Body of pancreas (tissue), 4 donors: Measurements from ENCODE around the gene RBM12. TPM values are rescaled to one million over a fixed set of nuclear protein-coding genes. Genes with fewer than 3 reads are reported as not detected.

Source experiments
- ATAC-seq: fragments of 150-250 bp; one replicate; pipeline ENCODE4 v1.9.1; 2016
- DNase-seq, 4 donors: peaks; one replicate each; pipeline ENCODE4 v3.0.0-alpha.2; 2019
- H3K27ac ChIP-seq, 4 donors: fragments of 200-600 bp; sonication (generic); 1 replicate in 3 of 4; 2 replicates in 1 of 4; pipeline versions ENCODE4 v1.5.1 to v1.6.1; 2016 to 2019; ENCODE audit warnings: mild to moderate bottlenecking in 1 of 4, mixed read lengths in 1 of 4, moderate library complexity in 1 of 4
- H3K27me3 ChIP-seq, 2 donors: fragments of 200-600 bp; sonication (generic); one replicate each; pipeline ENCODE4 v1.6.0; 2016; ENCODE audit warnings: mild to moderate bottlenecking in 1 of 2
- H3K36me3 ChIP-seq, 2 donors: fragments of 200-600 bp; sonication (generic); replicated peaks in 1 of 2; 2 replicates each; pipeline ENCODE4 v1.5.1; 2016; ENCODE audit warnings: low read depth in 2 of 2; ENCODE audit not compliant: insufficient read depth in 1 of 2
- H3K4me1 ChIP-seq: fragments of 200-600 bp; sonication (generic); one replicate; pipeline ENCODE4 v1.6.0; 2016
- H3K4me3 ChIP-seq, 2 donors: fragments of 200-600 bp; sonication (generic); 1 replicate in 1 of 2; 2 replicates in 1 of 2; pipeline ENCODE4 v1.5.1; 2016 to 2019
- H3K9me3 ChIP-seq, 3 donors: fragments of 200-600 bp; sonication (generic); 1 replicate in 2 of 3; 2 replicates in 1 of 3; pipeline ENCODE4 v1.5.1; 2016
- POLR2A ChIP-seq, 3 donors: fragments of 450-650 bp; IDR thresholded peaks; one replicate each; pipeline ENCODE4 v1.6.1; 2016; ENCODE audit warnings: antibody characterized with exemption in 3 of 3, mild to moderate bottlenecking in 2 of 3
- WGBS, 2 donors: methylation state at CpG; one replicate each; pipeline ENCODE4 v1.1.5; 2017; 5-methylcytosine and 5-hydroxymethylcytosine counted together
- intact Hi-C: fragments of 100-400 bp; cut with DNase I; formaldehyde crosslinking; loops from one replicate; pipeline ENCODE4 v1.15.1; 2023
- total RNA-seq, 2 donors: library from RNA; depleted of rRNA; stranded (reverse); fragments of >200 nt; gene quantifications; one replicate each; pipeline ENCODE4 v1.1.0, GENCODE V29; 2016
- TF ChIP-seq, protein P1 (sequence below), 7 experiments: fragments of 450-650 bp in 4 of 7; fragments of 200-600 bp in 3 of 7; sonication (generic) in 3 of 7; IDR thresholded peaks; one replicate each; pipeline ENCODE4 v1.5.1; 2016 to 2019; ENCODE audit warnings: antibody characterized with exemption in 7 of 7

Gene RBM12
- total RNA-seq, 2 donors from 2014 or later, result 14.8 to 22.3 TPM

DNA sequence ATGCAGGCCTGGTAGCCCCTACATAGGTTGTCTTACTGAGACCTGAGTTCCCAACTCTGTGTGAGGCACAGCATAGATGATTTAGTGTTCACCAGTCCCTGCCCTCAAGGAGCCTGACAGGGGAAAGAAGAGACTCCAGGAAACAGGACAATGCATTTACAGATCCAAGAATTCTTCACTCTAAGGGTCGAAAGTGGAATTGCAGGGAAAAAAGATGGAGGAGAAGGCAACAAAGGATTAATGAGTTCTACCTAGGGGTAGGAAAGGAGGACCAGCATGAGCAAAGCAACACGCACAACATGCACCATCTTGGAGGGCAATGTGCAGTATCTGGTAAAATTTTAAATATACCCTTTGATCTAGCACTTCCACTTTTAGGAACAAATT is 43.1 kb downstream of the RBM12 start:
- WGBS, 2 donors, result 84 to 92% methylated on average over 2 of the region's 2 CpGs
- intact Hi-C loops, result no loop called here
- no peak for TF ChIP-seq POLR2A (IDR thresholded peaks at IDR 0.05)
- TF ChIP-seq, protein P1, sequence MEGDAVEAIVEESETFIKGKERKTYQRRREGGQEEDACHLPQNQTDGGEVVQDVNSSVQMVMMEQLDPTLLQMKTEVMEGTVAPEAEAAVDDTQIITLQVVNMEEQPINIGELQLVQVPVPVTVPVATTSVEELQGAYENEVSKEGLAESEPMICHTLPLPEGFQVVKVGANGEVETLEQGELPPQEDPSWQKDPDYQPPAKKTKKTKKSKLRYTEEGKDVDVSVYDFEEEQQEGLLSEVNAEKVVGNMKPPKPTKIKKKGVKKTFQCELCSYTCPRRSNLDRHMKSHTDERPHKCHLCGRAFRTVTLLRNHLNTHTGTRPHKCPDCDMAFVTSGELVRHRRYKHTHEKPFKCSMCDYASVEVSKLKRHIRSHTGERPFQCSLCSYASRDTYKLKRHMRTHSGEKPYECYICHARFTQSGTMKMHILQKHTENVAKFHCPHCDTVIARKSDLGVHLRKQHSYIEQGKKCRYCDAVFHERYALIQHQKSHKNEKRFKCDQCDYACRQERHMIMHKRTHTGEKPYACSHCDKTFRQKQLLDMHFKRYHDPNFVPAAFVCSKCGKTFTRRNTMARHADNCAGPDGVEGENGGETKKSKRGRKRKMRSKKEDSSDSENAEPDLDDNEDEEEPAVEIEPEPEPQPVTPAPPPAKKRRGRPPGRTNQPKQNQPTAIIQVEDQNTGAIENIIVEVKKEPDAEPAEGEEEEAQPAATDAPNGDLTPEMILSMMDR (IDR thresholded peaks at IDR 0.05), result peak in 1 of 7 experiments; percentile 5
- DNase-seq, result no peak
- H3K27me3 ChIP-seq, result no peaks in the 10 kb centered on the region
- H3K9me3 ChIP-seq, result no peaks in the 10 kb centered on the region
- no peak overlapping the region for H3K27ac ChIP-seq
- H3K36me3 ChIP-seq, result peaks cover 0 to 14% of the 10 kb centered on the region in 2 donors
- H3K4me1 ChIP-seq, result peaks cover 33% of the 10 kb centered on the region
- no peak for ATAC-seq
- no peak overlapping the region for H3K4me3 ChIP-seq

DNA sequence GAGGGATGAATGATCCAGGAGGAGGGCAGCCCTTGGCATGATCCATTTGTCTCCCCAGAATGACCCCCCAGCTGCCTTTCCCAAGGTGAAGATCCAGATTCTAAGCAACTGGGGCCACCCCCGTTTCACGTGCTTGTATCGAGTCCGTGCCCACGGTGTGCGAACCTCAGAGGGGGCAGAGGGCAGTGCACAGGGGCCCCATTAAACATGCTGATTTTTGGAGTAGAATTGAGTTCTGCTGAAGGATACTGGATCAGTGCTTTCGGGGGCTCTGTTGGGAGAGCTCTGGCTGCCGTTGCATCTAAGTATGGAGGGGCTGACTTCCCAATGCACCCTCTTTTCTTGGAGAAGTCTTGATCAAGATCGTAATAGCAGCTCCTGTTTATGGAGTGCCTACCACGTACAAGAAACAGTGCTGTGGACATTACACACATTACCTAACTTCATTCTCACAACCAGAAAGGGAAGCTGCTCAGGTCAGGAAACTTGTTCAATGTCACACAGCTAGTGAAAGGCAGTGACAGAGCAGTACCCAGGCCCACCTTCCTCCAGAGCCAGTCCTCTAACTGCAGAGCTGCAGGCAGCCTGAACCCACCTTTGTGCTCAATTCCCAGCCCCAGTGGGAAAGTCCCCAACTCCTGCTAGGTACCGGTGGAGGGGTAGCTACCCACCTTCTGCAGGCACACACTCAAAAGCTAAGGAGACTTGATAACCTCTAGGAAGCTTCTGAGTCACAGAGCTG is 43.7 kb downstream of the RBM12 start:
- ATAC-seq (no peak), DNase-seq (no peak)
- WGBS, 2 donors, result 89 to 91% methylated on average over 6 to 11 of the region's 11 CpGs
- Histone ChIP-seq H3K4me3 (no peak overlapping the region), H3K9me3 (no peaks in the 10 kb centered on the region), H3K27me3 (no peaks in the 10 kb centered on the region), H3K27ac (no peak overlapping the region), H3K36me3 (peaks cover 0 to 8% of the 10 kb centered on the region in 2 donors), H3K4me1 (peaks cover 33% of the 10 kb centered on the region)
- TF ChIP-seq, protein P1 (IDR thresholded peaks at IDR 0.05), result no peak
- no peak for TF ChIP-seq POLR2A (IDR thresholded peaks at IDR 0.05)
- intact Hi-C loops, result no loop called here

DNA sequence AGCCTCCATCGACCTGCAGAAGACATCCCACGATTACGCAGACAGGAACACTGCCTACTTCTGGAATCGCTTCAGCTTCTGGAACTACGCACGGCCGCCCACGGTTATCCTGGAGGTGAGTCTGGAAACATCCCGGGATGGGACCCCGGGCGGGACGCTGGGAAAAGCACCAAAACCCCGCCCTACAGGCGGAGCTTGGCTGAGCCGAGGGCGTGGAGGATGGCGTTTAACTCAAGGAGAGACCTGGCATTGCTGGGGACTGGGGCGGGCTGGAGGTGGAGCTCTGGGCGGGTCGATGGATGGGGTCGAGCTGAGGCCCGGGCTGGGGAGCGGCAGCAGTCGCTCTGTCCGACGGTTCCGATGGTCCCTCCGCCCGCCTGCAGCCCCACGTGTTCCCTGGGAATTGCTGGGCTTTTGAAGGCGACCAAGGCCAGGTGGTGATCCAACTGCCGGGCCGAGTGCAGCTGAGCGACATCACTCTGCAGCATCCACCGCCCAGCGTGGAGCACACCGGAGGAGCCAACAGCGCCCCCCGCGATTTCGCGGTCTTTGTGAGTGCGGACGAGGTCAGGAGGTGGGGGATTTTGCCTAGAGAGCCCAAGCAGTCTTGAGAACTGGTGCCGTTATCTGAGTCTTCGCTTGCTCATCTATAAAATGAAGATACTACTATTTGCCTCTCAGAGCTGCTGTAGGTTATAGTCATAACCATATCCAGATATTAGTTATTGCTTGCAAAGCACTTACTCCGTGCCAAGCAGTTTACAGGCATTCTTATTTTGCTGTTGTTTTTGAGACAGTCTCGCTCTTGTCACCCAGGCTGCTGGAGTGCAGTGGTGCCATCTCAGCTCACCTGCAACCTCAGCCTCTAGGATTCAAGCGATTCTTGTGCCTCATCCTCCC is 45.3 kb downstream of the RBM12 start:
- DNase-seq, result peak; percentile 79 to 88 (median 85)
- Histone ChIP-seq H3K27ac (peak overlapping the region in 3 of 4 donors; percentile 18 to 26 (median 23)), H3K4me1 (peaks cover 39% of the 10 kb centered on the region), H3K27me3 (no peaks in the 10 kb centered on the region), H3K36me3 (no peaks in the 10 kb centered on the region), H3K4me3 (no peak overlapping the region), H3K9me3 (no peaks in the 10 kb centered on the region)
- intact Hi-C loops, result no loop called here
- peak; percentile 15 for ATAC-seq
- TF ChIP-seq, protein P1 (IDR thresholded peaks at IDR 0.05), result peak in 3 of 7 experiments; percentile 14 to 24 (median 23)
- no peak for TF ChIP-seq POLR2A (IDR thresholded peaks at IDR 0.05)
- WGBS, 2 donors, result 6 to 71% methylated on average over 5 to 49 of the region's 49 CpGs

DNA sequence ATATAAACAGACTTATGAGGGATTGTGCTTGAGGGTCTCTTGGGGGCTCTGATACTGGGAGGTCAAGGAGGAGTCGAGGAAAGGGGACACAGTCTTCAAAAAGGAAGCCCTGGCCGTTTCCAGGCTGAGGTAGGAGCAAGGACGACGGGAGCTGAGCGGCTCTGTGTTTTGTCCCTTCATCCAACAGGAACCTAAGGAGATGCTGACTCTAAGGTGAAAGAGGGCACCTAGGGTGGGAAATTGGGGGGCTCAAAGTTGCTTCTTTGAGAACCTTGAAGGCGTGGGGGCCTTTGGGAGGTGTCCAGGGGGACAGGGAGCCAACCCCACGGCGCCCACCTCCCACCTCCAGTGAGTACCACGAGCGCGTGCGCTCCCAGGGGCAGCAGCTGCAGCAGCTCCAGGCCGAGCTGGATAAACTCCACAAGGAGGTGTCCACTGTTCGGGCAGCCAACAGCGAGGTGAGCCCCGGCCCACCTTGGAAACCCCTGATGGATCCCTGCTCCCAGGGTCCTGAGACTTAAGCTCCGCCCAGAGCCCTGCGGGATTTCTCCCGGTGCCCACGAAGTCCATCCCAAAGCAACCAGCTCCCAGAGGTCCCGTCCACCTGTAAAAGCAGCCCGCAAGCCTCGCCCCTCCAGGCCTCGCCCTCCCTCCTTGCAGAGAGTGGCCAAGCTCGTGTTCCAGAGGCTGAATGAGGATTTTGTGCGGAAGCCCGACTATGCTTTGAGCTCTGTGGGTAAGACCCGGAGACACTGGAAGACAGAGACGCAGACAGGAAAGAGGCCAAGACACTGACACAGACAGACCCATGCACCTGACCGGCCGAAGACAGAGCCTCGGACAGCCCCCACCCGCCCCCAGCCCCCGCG is 46.2 kb downstream of the RBM12 start:
- H3K27ac ChIP-seq, result peak overlapping the region in 3 of 4 donors; percentile 23 to 93 (median 90)
- ATAC-seq, result no peak

More for the DNA sequence above, 46.2 kb downstream of the RBM12 start:
- TF ChIP-seq POLR2A (IDR thresholded peaks at IDR 0.05), result no peak
- TF ChIP-seq, protein P1 (IDR thresholded peaks at IDR 0.05), result no peak
- no peaks in the 10 kb centered on the region for H3K36me3 ChIP-seq
- peak in 3 of 4 donors; percentile 16 to 41 (median 33) for DNase-seq
- 6 to 10% methylated on average over 22 to 35 of the region's 35 CpGs for WGBS, 2 donors
- no peaks in the 10 kb centered on the region for H3K27me3 ChIP-seq
- intact Hi-C loops, result no loop called here
- peaks cover 39% of the 10 kb centered on the region for H3K4me1 ChIP-seq
- no peaks in the 10 kb centered on the region for H3K9me3 ChIP-seq
- no peak overlapping the region for H3K4me3 ChIP-seq
